GM20000 (cell line): ENCODE data around the gene PHLDA2.

Experiments
- DNase-seq: peaks from one replicate; pipeline ENCODE4 v3.0.0; 2012; ENCODE audit warnings: low spot score
- TF ChIP-seq, protein P1 (sequence below): IDR thresholded peaks from 2 replicates; pipeline ENCODE4 v1.5.1; 2012; ENCODE audit warnings: mild to moderate bottlenecking, control low read depth; ENCODE audit errors: extremely low read depth, missing control alignments

The PHLDA2 gene

DNA sequence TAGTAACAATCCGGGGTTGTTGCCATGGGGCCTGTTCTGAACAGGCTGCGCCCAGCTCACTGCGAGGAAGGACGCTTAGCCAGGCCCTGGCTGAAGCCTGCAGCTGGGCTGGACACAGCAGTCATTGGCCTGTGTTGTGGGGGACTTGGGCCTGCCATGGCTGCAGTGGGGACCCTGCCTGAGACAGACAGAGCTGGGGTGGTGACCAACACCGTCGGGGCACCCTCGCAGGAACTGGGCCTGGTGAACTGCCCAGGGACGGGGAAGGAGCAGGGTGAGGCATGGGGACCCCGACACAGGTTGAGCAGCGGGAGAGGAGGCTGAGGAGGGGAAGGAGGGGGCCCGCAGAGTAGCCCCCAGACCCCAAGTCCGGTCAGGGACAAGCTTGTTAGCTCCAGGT is 8.9 kb downstream of the PHLDA2 start:
- no peak for DNase-seq
- TF ChIP-seq, protein P1, sequence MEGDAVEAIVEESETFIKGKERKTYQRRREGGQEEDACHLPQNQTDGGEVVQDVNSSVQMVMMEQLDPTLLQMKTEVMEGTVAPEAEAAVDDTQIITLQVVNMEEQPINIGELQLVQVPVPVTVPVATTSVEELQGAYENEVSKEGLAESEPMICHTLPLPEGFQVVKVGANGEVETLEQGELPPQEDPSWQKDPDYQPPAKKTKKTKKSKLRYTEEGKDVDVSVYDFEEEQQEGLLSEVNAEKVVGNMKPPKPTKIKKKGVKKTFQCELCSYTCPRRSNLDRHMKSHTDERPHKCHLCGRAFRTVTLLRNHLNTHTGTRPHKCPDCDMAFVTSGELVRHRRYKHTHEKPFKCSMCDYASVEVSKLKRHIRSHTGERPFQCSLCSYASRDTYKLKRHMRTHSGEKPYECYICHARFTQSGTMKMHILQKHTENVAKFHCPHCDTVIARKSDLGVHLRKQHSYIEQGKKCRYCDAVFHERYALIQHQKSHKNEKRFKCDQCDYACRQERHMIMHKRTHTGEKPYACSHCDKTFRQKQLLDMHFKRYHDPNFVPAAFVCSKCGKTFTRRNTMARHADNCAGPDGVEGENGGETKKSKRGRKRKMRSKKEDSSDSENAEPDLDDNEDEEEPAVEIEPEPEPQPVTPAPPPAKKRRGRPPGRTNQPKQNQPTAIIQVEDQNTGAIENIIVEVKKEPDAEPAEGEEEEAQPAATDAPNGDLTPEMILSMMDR: no peak

DNA sequence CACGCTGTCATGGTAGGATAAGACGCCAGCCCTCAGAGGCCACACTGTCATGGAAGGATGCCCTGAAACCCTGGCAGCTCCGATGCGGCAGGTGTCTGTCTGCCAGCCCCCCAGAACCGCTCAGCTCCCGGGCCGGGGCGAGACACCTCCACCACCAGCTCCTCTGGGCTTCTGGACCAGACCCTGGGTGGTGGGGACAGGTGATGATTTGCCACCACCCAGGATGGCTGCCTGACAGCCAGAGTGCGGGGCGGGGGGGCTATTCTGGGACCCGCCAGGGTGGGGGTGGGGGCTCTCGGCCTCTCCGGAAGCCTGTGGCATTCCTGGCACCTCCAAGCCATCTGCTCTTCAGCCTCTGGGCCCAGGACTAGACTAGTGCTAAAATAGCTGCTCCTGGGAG is 9.4 kb downstream of the PHLDA2 start:
- TF ChIP-seq, protein P1: no peak
- DNase-seq: no peak

DNA sequence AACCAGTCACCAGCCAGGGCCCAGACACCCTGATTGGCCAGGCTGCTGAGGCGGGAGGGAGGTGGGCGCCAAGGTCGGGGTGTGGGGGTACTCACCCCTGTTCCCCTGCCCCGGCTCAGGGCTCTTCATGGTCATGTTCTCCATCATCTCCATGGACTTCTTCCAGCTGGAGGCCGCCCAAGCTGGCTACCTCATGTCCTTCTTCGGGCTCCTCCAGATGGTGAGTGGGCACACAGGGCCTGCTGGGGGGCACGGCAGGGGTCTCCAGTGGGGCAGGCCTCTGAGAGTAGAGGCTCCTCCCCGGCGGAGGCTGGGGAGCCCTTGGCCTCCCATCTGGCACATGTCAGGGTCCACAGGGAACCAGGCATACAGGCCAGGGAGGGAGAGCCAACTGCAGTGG is 10.0 kb downstream of the PHLDA2 start:
- no peak for DNase-seq
- TF ChIP-seq, protein P1: no peak

DNA sequence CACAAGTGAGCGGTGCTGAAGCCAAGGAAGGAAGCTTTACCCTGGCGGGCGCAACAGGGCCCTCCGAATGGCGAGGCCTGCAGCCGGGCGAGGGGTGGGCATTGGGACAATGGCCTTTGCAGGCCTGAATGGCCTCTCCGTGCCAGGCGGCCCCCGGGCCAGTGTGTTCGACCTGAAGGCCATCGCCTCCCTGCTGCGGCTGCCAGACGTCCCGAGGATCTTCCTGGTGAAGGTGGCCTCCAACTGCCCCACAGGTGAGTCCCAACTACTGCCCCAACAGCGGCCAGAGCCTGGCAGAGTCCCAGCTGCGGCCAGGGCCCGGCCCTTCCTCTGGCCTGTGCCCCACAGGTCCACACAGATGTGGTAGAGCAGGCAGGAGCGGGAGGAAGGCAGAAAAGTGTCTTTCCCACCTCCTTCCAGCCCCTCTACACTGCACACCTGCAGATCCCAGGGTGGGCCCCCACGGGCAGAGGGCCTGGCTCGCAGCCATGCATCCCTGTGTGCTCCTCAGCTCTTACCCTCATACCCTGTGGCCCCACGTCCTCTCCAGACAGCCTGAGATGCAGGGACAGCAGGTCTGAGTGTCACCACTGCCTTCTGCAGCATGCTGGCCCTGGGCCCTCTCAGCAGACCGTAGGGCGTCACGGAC is 11.3 kb downstream of the PHLDA2 start:
- TF ChIP-seq, protein P1: no peak

DNA sequence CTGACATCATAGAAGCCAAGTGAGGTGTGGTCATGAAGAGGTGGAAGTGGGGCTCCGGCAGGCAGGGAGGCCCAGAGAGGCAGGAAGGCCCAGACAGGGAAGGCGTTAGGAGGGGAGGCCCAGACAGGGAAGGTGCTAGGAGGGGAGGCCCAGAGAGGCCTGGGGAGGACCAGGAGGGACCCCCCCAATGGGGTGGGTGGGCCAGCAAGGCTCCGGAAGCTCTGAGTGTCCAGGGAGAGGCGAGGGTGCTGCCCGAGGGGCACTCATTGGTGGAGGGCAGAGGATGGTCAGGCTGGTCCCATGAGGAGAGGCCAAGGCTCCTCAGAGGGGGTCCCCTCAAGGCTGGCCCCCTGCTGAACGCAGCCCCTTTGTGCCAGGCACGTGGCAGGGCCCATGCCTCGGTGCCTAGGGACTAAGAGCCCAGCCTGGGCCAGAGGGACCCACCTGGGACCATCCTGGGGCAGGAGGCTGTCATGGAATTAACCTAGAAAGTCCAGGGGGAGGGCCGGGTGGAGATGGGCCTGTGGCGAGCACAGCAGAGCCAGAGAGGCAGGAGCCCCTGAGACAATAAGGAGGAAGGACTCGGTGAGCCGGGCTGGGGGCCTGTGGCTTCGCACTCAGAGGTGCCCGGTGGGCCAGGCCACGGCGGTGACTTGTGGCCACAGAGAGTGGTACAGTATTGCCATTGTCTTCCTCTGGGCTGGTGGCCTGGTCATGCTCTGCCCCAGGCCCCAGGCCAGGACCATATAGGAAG is 12.2 kb downstream of the PHLDA2 start:
- TF ChIP-seq, protein P1: no peak
- no peak for DNase-seq

More for the DNA sequence above, 11.3 kb downstream of the PHLDA2 start:
- no peak for DNase-seq

DNA sequence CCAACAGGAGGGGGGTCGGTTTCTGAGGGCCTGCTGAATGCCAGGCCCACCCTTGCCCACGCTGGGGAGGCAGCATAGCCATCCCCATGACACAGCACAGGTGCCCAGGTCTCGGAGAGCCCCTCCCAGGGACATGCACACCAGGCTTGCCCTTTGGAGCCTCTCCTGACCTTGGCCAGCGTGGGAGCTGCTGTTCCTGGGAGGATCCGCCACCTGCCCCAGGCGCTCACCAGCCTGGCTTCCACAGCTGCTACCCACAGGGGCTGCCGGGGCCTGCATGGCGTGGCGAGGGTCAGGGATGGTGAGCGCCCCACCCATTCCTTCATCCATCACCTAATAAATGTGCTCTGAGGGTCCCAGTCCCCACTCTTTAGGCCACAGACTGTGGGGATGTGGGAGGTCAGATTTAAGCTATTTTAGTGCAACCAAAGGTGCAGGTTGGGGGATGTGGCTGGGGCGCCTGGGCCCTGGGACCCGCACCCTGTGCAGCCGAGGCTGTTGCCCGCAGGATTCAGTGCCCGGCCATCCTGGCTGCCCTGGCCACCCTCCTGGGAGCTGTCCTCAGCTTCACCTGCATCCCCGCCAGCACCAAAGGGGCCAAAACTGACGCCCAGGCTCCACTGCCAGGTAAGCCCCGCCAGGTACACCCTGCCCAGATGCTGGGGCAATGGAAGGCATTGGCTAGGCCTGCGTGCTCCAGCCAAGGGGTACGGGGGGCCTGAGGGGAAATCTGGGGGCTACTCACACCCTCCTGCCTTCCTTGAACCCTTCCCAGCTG is 12.9 kb downstream of the PHLDA2 start:
- TF ChIP-seq, protein P1: no peak
- no peak for DNase-seq

DNA sequence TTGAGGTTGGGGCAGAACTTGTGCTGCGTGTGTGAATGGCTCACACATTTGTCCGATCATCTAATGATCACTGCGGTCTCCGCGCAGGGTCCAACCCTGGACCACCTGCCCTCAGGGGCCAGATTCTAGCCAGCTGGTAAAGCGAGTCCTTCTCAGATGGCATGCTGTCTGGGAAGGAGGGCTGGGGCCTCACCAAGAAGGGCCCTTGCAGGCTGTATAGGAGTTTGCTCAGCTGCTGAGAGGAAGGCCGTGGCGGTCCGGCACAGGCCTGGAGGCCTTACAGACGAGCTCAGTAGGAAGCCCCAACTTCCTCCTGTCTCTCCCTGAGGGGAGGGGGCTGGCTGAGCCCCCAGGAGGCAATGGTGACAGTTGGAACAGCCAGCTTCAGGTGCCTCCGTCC is 13.7 kb downstream of the PHLDA2 start:
- no peak for DNase-seq
- TF ChIP-seq, protein P1: no peak
